Measurements from ENCODE around the gene MRPL12.

DNA sequence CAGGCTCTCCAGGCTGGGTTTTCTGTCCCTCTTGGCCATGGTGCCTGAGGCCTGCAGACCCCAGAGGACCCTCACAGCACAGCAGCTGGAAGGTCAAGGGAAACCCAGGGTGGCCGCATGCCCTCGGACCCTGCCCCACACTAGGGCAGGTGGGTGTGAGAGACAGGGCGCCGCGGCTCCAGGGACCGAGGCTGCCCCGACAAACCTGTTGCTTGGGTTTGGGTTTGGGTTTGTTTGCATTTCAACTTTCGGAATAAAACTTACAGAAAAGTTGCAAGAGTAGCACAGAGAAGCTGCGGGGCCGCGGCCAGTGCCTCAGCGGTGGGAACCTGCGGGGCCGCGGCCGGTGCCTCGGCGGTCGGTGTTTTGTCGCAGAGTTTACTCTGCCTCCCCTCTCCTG is 11.6 kb upstream of the MRPL12 start:
- no peak for TF ChIP-seq MAX (CRISPR knock-in tag; IDR thresholded peaks at IDR 0.05)
- no peak for TF ChIP-seq KAT7 (CRISPR knock-in tag; IDR thresholded peaks at IDR 0.05; ENCODE audit: borderline replicate concordance)

Measured in WTC11 (cell line).